DMS 273 (cell line): ENCODE data around the gene FAM114A2.

Source experiments
- DNase-seq: peaks from one replicate; lab custom pipeline; 2025; ENCODE audit not compliant: unreplicated experiment; lab: John Stamatoyannopoulos, UW

FAM114A2 gene

DNA sequence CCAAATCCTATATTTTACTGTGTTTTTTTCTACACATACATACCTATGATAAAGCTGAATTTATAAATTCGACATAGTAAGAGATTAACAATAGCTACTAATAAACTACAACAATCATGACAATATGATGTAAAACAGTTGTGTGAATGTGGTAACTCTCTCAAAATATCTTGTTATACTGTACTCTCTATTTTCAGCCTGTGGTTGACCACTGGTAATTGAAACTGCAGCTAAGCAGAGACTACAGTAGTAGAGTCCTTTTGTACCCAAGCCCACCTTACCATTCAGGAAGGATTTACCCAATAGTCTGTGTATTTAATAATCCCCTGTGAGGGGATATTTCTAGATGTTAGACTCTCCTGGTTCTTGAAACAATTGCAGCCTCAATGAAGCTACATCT, 86.7 kb downstream of the FAM114A2 start:
- no peak for DNase-seq

DNA sequence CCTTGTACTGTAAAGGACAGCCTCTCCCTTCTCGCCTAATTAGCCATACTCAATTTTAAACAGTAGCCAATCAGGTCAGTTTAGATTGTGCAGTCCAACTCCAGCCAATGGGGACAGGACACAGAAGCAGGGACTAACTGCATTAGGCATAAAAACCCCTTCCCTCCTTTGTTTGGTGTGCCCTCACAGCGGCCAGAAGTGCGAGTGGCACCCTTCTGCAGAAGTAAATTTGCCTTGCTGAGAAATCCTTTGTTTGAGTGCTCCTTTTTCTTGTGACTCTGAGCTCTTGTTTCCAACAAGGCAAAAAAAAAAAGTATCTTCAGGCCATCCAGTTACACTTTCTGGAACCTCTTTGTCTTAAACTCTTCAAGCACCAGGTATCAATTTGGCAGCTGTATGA, 97.4 kb downstream of the FAM114A2 start:
- no peak for DNase-seq
